Measurements from ENCODE around the gene PSAPL1.

Gene PSAPL1

GRCh38 chr4:7389101-7389701, 45.5 kb downstream of the PSAPL1 start:
- no peak for FAIRE-seq
- DNase-seq (ENCODE audit: insufficient read length, low spot score) = no peak
- TF ChIP-seq POLR2A (IDR thresholded peaks at IDR 0.05; ENCODE audit: low read depth, low read length) = no peak

GRCh38 chr4:7388627-7389026, 46.1 kb downstream of the PSAPL1 start:
- DNase-seq (ENCODE audit: insufficient read length, low spot score) (no peak), FAIRE-seq (no peak)
- no peak for TF ChIP-seq POLR2A (IDR thresholded peaks at IDR 0.05; ENCODE audit: low read depth, low read length)

- TF ChIP-seq POLR2A (IDR thresholded peaks at IDR 0.05; ENCODE audit: low read depth, low read length) = no peak
- FAIRE-seq (no peak), DNase-seq (ENCODE audit: insufficient read length, low spot score) (no peak)
Observed at GRCh38 chr4:7387925-7388324, 46.8 kb downstream of the PSAPL1 start.

- DNase-seq (ENCODE audit: insufficient read length, low spot score) (no peak), FAIRE-seq (no peak)
- no peak for TF ChIP-seq POLR2A (IDR thresholded peaks at IDR 0.05; ENCODE audit: low read depth, low read length)
Observed at GRCh38 chr4:7384929-7385890, 49.5 kb downstream of the PSAPL1 start.

GRCh38 chr4:7384003-7384928, 50.5 kb downstream of the PSAPL1 start:
- FAIRE-seq (no peak), DNase-seq (ENCODE audit: insufficient read length, low spot score) (no peak)
- TF ChIP-seq POLR2A (IDR thresholded peaks at IDR 0.05; ENCODE audit: low read depth, low read length) = no peak

GRCh38 chr4:7383266-7383665, 51.5 kb downstream of the PSAPL1 start:
- DNase-seq (ENCODE audit: insufficient read length, low spot score) = no peak
- no peak for FAIRE-seq
- no peak for TF ChIP-seq POLR2A (IDR thresholded peaks at IDR 0.05; ENCODE audit: low read depth, low read length)

- DNase-seq (ENCODE audit: insufficient read length, low spot score) (no peak), FAIRE-seq (no peak)
- no peak for TF ChIP-seq POLR2A (IDR thresholded peaks at IDR 0.05; ENCODE audit: low read depth, low read length)
Observed at GRCh38 chr4:7382634-7383014, 52.1 kb downstream of the PSAPL1 start.

GRCh38 chr4:7381890-7382633, 52.7 kb downstream of the PSAPL1 start:
- no peak for DNase-seq (ENCODE audit: insufficient read length, low spot score)
- no peak for FAIRE-seq
- no peak for TF ChIP-seq POLR2A (IDR thresholded peaks at IDR 0.05; ENCODE audit: low read depth, low read length)

- DNase-seq (ENCODE audit: insufficient read length, low spot score) (no peak), FAIRE-seq (no peak)
- no peak for TF ChIP-seq POLR2A (IDR thresholded peaks at IDR 0.05; ENCODE audit: low read depth, low read length)
Observed at GRCh38 chr4:7381221-7381889, 53.4 kb downstream of the PSAPL1 start.

Measured in H54 (cell line).